HL-60 (cell line): ENCODE data around the gene EGLN3.

Experiments used
- POLR2AphosphoS5 ChIP-seq: IDR thresholded peaks from 2 replicates; pipeline ENCODE4 v1.6.1; 2012; ENCODE audit warnings: low read depth
- SPI1 ChIP-seq: IDR thresholded peaks from 2 replicates; pipeline ENCODE4 v1.6.1; 2012; ENCODE audit warnings: low read depth, mild to moderate bottlenecking, borderline replicate concordance
- TF ChIP-seq, protein P1 (sequence below): IDR thresholded peaks from one replicate; pipeline ENCODE4 v1.5.1; 2011; ENCODE audit warnings: low read length, control low read depth, inconsistent platforms; ENCODE audit not compliant: insufficient read depth

DNA sequence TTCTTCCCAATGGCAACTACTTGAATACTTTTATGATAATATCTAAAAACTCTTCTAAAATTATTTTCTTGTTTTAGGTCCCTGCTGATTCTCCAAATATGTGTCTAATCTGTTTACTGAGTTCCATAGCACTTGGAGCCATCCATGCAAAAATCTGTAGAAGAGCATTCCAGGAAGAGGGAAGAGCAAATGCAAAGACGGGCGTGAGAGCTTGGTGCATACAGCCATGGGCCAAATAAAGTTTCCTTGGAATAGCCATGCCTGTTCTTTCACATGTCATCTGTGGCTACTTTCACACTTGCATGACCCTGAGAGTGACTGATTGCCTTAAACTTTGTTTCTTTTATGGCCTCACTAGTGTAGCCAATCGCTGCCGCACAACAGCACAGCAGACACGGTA lies 13.0 kb upstream of the EGLN3 start:
- TF ChIP-seq POLR2AphosphoS5 (no peak), SPI1 (no peak)
- TF ChIP-seq, protein P1, sequence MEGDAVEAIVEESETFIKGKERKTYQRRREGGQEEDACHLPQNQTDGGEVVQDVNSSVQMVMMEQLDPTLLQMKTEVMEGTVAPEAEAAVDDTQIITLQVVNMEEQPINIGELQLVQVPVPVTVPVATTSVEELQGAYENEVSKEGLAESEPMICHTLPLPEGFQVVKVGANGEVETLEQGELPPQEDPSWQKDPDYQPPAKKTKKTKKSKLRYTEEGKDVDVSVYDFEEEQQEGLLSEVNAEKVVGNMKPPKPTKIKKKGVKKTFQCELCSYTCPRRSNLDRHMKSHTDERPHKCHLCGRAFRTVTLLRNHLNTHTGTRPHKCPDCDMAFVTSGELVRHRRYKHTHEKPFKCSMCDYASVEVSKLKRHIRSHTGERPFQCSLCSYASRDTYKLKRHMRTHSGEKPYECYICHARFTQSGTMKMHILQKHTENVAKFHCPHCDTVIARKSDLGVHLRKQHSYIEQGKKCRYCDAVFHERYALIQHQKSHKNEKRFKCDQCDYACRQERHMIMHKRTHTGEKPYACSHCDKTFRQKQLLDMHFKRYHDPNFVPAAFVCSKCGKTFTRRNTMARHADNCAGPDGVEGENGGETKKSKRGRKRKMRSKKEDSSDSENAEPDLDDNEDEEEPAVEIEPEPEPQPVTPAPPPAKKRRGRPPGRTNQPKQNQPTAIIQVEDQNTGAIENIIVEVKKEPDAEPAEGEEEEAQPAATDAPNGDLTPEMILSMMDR: no peak
